ENCODE measurements around the gene NSFL1C.

The NSFL1C gene

DNA sequence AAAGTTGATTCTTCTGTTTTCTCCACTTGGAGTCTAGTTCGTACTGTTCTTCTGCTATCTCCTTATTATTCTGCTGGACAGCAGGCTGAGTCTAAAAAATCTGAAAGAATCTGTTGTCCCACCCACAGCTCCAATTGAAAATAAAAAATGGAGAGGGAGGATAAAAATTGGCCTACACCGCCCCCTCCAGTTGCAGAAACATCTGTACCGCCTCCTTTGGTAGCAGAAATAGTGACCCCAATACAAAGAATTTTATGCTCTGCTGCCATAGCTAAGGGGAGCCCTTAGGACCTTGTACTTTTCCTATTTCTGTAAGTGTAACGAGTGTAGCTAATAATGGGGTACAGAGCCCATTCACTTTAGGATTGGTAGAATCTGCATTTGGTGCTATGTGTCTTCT is 68.9 kb downstream of the NSFL1C start:
- TF ChIP-seq, protein P1, sequence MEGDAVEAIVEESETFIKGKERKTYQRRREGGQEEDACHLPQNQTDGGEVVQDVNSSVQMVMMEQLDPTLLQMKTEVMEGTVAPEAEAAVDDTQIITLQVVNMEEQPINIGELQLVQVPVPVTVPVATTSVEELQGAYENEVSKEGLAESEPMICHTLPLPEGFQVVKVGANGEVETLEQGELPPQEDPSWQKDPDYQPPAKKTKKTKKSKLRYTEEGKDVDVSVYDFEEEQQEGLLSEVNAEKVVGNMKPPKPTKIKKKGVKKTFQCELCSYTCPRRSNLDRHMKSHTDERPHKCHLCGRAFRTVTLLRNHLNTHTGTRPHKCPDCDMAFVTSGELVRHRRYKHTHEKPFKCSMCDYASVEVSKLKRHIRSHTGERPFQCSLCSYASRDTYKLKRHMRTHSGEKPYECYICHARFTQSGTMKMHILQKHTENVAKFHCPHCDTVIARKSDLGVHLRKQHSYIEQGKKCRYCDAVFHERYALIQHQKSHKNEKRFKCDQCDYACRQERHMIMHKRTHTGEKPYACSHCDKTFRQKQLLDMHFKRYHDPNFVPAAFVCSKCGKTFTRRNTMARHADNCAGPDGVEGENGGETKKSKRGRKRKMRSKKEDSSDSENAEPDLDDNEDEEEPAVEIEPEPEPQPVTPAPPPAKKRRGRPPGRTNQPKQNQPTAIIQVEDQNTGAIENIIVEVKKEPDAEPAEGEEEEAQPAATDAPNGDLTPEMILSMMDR (conservative IDR thresholded peaks at IDR 0.05): no peak
- peak overlapping the region; percentile 70 for H3K27ac ChIP-seq

DNA sequence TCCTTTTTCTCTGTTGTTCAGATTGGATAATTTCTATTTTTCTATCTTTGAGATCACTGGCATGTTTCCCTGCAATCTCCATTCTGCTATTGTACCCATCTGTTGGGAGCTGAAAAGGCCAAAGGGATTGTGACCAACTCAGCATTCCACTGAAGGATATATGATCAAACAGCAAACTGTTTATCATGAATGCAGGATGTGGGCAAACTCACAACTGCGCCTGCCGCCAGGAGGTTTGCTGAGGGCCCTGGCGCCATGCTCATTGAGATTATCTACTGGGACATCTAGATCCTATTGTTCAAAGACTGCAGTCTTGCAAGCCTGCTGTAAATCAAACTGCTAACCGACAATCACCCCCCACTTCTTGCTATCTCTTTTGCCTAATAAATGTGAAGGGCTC is 69.9 kb downstream of the NSFL1C start:
- TF ChIP-seq, protein P1 (conservative IDR thresholded peaks at IDR 0.05): no peak
- H3K27ac ChIP-seq: no peak overlapping the region

DNA sequence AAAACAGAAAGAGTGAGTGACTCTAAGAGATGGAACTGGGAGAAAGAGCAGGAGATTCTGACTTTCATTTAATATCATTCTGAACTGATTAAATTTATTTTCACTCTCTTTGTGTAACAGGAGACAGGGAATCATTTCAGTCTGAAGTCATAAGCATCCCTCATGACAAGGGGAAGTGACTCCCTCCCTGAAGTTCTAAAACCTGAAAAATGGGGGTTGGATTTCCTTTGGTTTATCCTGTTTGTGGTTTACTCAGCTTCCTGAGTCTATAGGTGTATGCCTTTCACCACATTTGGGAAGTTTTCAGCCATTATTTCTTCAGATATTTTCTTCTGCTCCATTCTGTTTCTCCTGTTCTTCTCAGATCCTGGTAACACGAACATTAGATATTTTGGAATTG is 70.4 kb downstream of the NSFL1C start:
- no peak overlapping the region for H3K27ac ChIP-seq
- TF ChIP-seq, protein P1 (conservative IDR thresholded peaks at IDR 0.05): no peak

DNA sequence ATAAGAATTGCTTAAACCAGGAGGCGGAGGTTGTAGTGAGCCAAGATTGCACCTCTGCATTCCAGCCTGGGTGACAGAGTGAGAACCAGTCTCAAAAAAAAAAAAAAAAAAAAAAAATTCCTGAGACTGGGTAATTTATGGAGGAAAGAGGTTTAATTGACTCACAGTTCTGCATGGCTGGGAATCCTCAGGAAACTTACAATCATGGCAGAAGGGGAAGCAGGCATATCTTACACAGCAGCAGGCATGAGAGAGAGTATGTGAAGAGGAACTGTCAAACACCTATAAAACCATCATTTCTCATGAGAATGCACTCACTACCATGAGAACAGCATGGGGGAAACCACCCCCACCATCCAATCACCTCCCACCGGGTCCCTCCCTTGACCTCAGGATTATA is 72.0 kb downstream of the NSFL1C start:
- TF ChIP-seq, protein P1 (conservative IDR thresholded peaks at IDR 0.05): no peak
- no peak overlapping the region for H3K27ac ChIP-seq

DNA sequence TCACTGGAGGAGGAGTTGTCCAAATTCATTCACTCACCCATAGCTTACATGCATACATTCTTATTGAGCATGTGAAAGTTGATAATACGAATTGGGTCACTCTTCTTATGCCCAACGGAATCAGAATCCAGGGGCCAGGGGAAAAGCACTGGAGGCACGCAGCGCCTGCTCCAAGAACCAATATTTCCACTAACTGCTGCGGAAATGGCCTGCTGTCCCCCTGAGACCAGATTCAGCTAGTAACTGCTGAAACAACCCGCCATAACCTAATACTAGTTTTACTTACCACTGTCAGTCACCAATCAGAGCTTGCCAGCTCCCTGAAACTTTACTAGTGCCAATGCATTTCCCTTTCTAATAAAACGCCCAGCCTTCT is 73.2 kb downstream of the NSFL1C start:
- TF ChIP-seq, protein P1 (conservative IDR thresholded peaks at IDR 0.05): no peak
- peak overlapping the region; percentile 90 for H3K27ac ChIP-seq

DNA sequence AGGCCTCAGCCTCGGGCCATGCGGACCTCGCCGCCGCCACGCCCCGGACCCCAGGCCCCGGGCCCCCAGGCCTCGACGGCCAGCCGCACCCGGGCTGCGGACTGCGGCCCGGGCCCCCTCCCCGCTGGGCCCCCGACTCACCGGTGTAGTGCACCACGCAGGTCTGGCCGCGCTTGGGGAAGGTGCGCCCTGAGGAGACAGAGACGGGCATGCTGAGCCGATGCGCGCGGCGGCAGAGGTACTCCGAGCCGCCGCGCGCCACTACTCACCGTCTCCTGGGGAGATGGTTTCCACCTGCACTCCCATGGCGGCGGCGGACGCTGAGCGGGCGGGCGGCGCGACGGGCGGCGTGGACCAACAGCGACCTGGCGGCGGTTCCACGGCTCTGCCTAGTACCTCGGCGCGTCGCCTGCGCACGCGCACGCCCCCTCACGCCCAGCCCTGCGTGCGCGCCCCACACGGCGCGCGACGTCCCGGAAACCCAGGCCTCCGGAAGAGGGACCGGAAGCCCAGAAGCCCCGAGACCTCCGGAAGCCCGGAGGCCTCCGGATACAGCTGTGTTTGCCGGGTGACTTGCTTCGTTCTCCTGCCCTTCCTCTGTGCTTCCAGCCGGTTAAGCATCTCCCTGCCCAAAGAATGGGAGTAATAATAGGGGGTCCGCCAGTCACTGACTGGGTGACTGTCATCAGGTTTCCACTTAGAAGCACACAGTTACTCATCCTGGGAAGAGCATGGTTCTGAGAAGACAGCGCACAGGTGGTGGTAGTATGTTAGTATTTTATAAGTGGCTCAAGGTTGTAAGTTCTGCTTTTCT is 73.7 kb downstream of the NSFL1C start, which contains the start of gene FKBP1A:
Gene FKBP1A (minus strand): TSS at position 362 of the 814 bp plus-strand sequence. CDS start 56 bp downstream, at position 306.
- TF ChIP-seq, protein P1 (conservative IDR thresholded peaks at IDR 0.05): 0 out of 2 replicates have a peak, but pooled peaks have one; percentile 13
- peak within 1 kb of the TSS; percentile 90 for H3K27ac ChIP-seq

DNA sequence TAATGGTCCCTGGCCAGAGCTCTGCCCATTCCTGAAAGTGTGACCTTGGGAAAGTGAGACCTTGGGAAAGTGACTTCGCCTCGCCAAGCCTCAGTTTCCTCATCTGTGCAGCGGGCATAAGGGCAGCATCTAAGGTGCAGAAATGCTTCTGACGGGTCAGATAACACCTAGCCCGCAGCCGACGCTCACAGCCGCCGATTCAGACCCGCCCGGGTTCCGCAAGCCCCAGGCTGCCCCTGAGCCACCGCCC is 74.3 kb downstream of the NSFL1C start:
- peak overlapping the region; percentile 90 for H3K27ac ChIP-seq
- TF ChIP-seq, protein P1 (conservative IDR thresholded peaks at IDR 0.05): no peak

All from VCaP (cell line).